Urinary bladder (tissue), 4 donors: Measurements from ENCODE around the gene S100PBP. TPM values are rescaled to one million over a fixed set of nuclear protein-coding genes. Genes with fewer than 3 reads are reported as not detected.

ENCODE experiments used
- DNase-seq: peaks from one replicate; pipeline ENCODE4 v3.0.0-alpha.2; 2015; ENCODE audit errors: extremely low spot score
- H3K27ac ChIP-seq: one replicate; pipeline ENCODE4 v1.5.1; 2013; ENCODE audit warnings: low read depth, mild to moderate bottlenecking, moderate library complexity
- H3K36me3 ChIP-seq: one replicate; pipeline ENCODE4 v1.6.1; 2013; ENCODE audit warnings: mild to moderate bottlenecking, moderate library complexity; ENCODE audit not compliant: insufficient read depth
- H3K4me1 ChIP-seq: one replicate; pipeline ENCODE4 v1.6.1; 2013; ENCODE audit warnings: mild to moderate bottlenecking, moderate library complexity; ENCODE audit not compliant: insufficient read depth
- H3K4me3 ChIP-seq: one replicate; pipeline ENCODE4 v1.5.1; 2013; ENCODE audit warnings: low read depth, low read length
- WGBS: extraction: QIAGEN DNeasy Blood & Tissue Kit; methylation state at CpG from one replicate; pipeline ENCODE4 v1.1.7; 2013; 5-methylcytosine and 5-hydroxymethylcytosine counted together
- polyA plus RNA-seq: library from polyadenylated mRNA; stranded (reverse); fragments of 200-250 nt; gene quantifications from one replicate; pipeline ENCODE4 v1.2.3, GENCODE V29; 2013
- total RNA-seq: library from RNA; depleted of rRNA; stranded (reverse); fragments of >200 nt; gene quantifications from one replicate; pipeline ENCODE4 v1.2.3, GENCODE V29; 2014
- donor health status: healthy with polysubstance abuse.
- donor health status: healthy.

The S100PBP gene
- total and polyA plus RNA-seq, 2 donors = 13.6 to 62.0 TPM

GRCh38 chr1:32864375-32865019, 47.0 kb downstream of the S100PBP start:
- Histone ChIP-seq H3K27ac (no peak overlapping the region), H3K4me1 (no peaks in the 10 kb centered on the region), H3K4me3 (no peak overlapping the region), H3K36me3 (no peaks in the 10 kb centered on the region)
- WGBS = 97% methylated on average over 8 of the region's 8 CpGs
- DNase-seq = no peak

GRCh38 chr1:32865639-32866405, 48.4 kb downstream of the S100PBP start:
- Histone ChIP-seq H3K27ac (no peak overlapping the region), H3K36me3 (no peaks in the 10 kb centered on the region), H3K4me3 (no peak overlapping the region), H3K4me1 (no peaks in the 10 kb centered on the region)
- DNase-seq = no peak
- 38% methylated on average over 3 of the region's 3 CpGs for WGBS

GRCh38 chr1:32867151-32867550, 49.7 kb downstream of the S100PBP start:
- no peak for DNase-seq
- Histone ChIP-seq H3K4me3 (no peak overlapping the region), H3K36me3 (no peaks in the 10 kb centered on the region), H3K4me1 (no peaks in the 10 kb centered on the region), H3K27ac (no peak overlapping the region)
- WGBS = 90% methylated on average over 5 of the region's 5 CpGs

GRCh38 chr1:32867671-32868070, 50.2 kb downstream of the S100PBP start:
- Histone ChIP-seq H3K4me3 (no peak overlapping the region), H3K4me1 (no peaks in the 10 kb centered on the region), H3K36me3 (no peaks in the 10 kb centered on the region), H3K27ac (no peak overlapping the region)
- DNase-seq = no peak
- WGBS = 94% methylated on average over 7 of the region's 7 CpGs

GRCh38 chr1:32868085-32868484, 50.6 kb downstream of the S100PBP start:
- Histone ChIP-seq H3K4me3 (no peak overlapping the region), H3K27ac (no peak overlapping the region), H3K4me1 (no peaks in the 10 kb centered on the region), H3K36me3 (no peaks in the 10 kb centered on the region)
- 93% methylated on average over 13 of the region's 13 CpGs for WGBS
- DNase-seq = no peak

- Histone ChIP-seq H3K4me1 (no peaks in the 10 kb centered on the region), H3K27ac (no peak overlapping the region), H3K4me3 (no peak overlapping the region), H3K36me3 (no peaks in the 10 kb centered on the region)
- DNase-seq = no peak
- WGBS = 98% methylated on average over 9 of the region's 9 CpGs
These were observed 51.5 kb downstream of the S100PBP start for GRCh38 chr1:32868806-32869455.

- H3K4me1 ChIP-seq = no peaks in the 10 kb centered on the region
- no peak overlapping the region for H3K27ac ChIP-seq
- no peaks in the 10 kb centered on the region for H3K36me3 ChIP-seq
- WGBS = 58% methylated on average over 16 of the region's 16 CpGs
- peak overlapping the region; percentile 54 for H3K4me3 ChIP-seq
- DNase-seq = no peak
These were observed 52.6 kb downstream of the S100PBP start for GRCh38 chr1:32869923-32870614.

GRCh38 chr1:32870615-32871363, 53.3 kb downstream of the S100PBP start, which contains the start of gene FNDC5:
TSS of gene FNDC5 (minus strand) at chr1:32870912.
- Histone ChIP-seq H3K4me3 (peak within 1 kb of the TSS; percentile 54), H3K4me1 (no peaks in the 10 kb centered on the region), H3K36me3 (no peaks in the 10 kb centered on the region), H3K27ac (no peak within 1 kb of the TSS)
- DNase-seq = no peak
- 1% methylated on average over 98 of the region's 99 CpGs for whole genome bisulfite sequencing

- 50% methylated on average over 13 of the region's 13 CpGs for WGBS
- Histone ChIP-seq H3K36me3 (no peaks in the 10 kb centered on the region), H3K27ac (no peak overlapping the region), H3K4me1 (no peaks in the 10 kb centered on the region), H3K4me3 (peak overlapping the region; percentile 54)
- no peak for DNase-seq
These were observed 54.1 kb downstream of the S100PBP start for GRCh38 chr1:32871364-32872191.

GRCh38 chr1:32872192-32872460, 54.7 kb downstream of the S100PBP start:
- Histone ChIP-seq H3K4me1 (no peaks in the 10 kb centered on the region), H3K36me3 (no peaks in the 10 kb centered on the region), H3K4me3 (no peak overlapping the region), H3K27ac (no peak overlapping the region)
- WGBS = 55% methylated on average over 7 of the region's 7 CpGs
- DNase-seq = no peak

GRCh38 chr1:32873484-32873883, 56.0 kb downstream of the S100PBP start:
- H3K36me3 ChIP-seq = no peaks in the 10 kb centered on the region
- no peak overlapping the region for H3K4me3 ChIP-seq
- no peak overlapping the region for H3K27ac ChIP-seq
- no peak for DNase-seq
- 90% methylated on average over 5 of the region's 5 CpGs for WGBS
- H3K4me1 ChIP-seq = no peaks in the 10 kb centered on the region

- no peak for DNase-seq
- H3K4me3 ChIP-seq = no peak overlapping the region
- 69% methylated on average over 5 of the region's 5 CpGs for WGBS
- no peak overlapping the region for H3K27ac ChIP-seq
- no peaks in the 10 kb centered on the region for H3K4me1 ChIP-seq
- H3K36me3 ChIP-seq = no peaks in the 10 kb centered on the region
These were observed 57.7 kb downstream of the S100PBP start for GRCh38 chr1:32874860-32875752.
